ENCODE data around the gene FCMR.
"Not testable (repeated sequence)": the region's sequence is repeated elsewhere in the genome, so short reads cannot be mapped to it uniquely, and the experiment has no call there.

The FCMR gene

GRCh38 chr1:206872139-206872538 is 49.6 kb downstream of the FCMR start:
- no peak for DNase-seq (ENCODE audit: low spot score)

GRCh38 chr1:206868264-206868663 is 53.5 kb downstream of the FCMR start:
- no peak for DNase-seq (ENCODE audit: low spot score)

- DNase-seq (ENCODE audit: low spot score): no peak
These were observed 54.0 kb downstream of the FCMR start for GRCh38 chr1:206867716-206868115.

- no peak for DNase-seq (ENCODE audit: low spot score)
These were observed 54.5 kb downstream of the FCMR start for GRCh38 chr1:206867239-206867638.

- peak; percentile 24 for DNase-seq (ENCODE audit: low spot score)
These were observed 55.7 kb downstream of the FCMR start for GRCh38 chr1:206866062-206866461.

- DNase-seq (ENCODE audit: low spot score): peak; percentile 73
These were observed 56.6 kb downstream of the FCMR start, which contains the start of gene IL20 for GRCh38 chr1:206864939-206865671. Gene IL20 (plus strand): TSS chr1:206865623. CDS start chr1:206865853, 230 bp downstream.

- no peak for DNase-seq (ENCODE audit: low spot score)
These were observed 58.5 kb downstream of the FCMR start for GRCh38 chr1:206863266-206863665.

GRCh38 chr1:206860165-206860564 is 61.6 kb downstream of the FCMR start:
- DNase-seq (ENCODE audit: low spot score): no peak

GRCh38 chr1:206859082-206859521 is 62.6 kb downstream of the FCMR start:
- DNase-seq (ENCODE audit: low spot score): no peak

GRCh38 chr1:206856674-206857464 is 64.9 kb downstream of the FCMR start:
- no peak for DNase-seq (ENCODE audit: low spot score)

- no peak for DNase-seq (ENCODE audit: low spot score)
These were observed 65.9 kb downstream of the FCMR start for GRCh38 chr1:206855859-206856258.

GRCh38 chr1:206854401-206855129 is 67.2 kb downstream of the FCMR start:
- DNase-seq (ENCODE audit: low spot score): no peak

- not testable (repeated sequence) for DNase-seq (ENCODE audit: low spot score)
These were observed 68.0 kb downstream of the FCMR start for GRCh38 chr1:206853696-206854095.
